GM12878 (cell line): ENCODE results near the gene PCLAF. TPM values are rescaled to one million over a fixed set of nuclear protein-coding genes. Genes with fewer than 3 reads are reported as not detected.

Experiments used
- ATAC-seq: fragments of 200-7000 bp; cut with Tn5 transposase; 3 replicates; pipeline ENCODE4 v1.9.1; 2020; ENCODE audit warnings: mild to moderate bottlenecking, moderate library complexity
- BruUV-seq: library from RNA; stranded (reverse); fragments of 400-500 nt; replicated peaks from 2 replicates; lab custom pipeline; 2021; lab: Mats Ljungman, UMichigan
- CTCF ChIA-PET: fragments of 300-600 bp; sonication (Branson Sonifier 250); formaldehyde crosslinking; extraction: SDS; loops from one replicate; lab custom pipeline; 2021; ENCODE audit warnings: inconsistent platforms; lab: Yijun Ruan, JAX
- POLR2A ChIA-PET: fragments of 350-600 bp; formaldehyde crosslinking; extraction: SDS; loops from one replicate; lab custom pipeline; 2021; ENCODE audit warnings: inconsistent platforms; lab: Charles Lee
- RAD21 ChIA-PET: fragments of 300-600 bp; sonication (Branson Sonifier 250); formaldehyde crosslinking; loops from one replicate; lab custom pipeline; 2023; ENCODE audit warnings: antibody characterized with exemption; ENCODE audit not compliant: unreplicated experiment; lab: Charles Lee
- SMC1A ChIA-PET: fragments of 300-600 bp; sonication (Branson Sonifier 250); formaldehyde crosslinking; loops from one replicate; lab custom pipeline; 2023; ENCODE audit not compliant: unreplicated experiment, uncharacterized antibody; lab: Charles Lee
- DNase-seq: peaks from one replicate; pipeline ENCODE4 v3.0.0-alpha.2; 2011; ENCODE audit warnings: low read depth, low spot score
- FAIRE-seq: peaks from 3 replicates; lab custom pipeline; 2011; peaks lifted over from hg19 to GRCh38; lab: Jason Lieb, UNC
- H2AFZ ChIP-seq: 2 replicates; pipeline ENCODE4 v1.6.0; 2011; ENCODE audit warnings: low read depth, low read length, control low read depth; ENCODE audit not compliant: control insufficient read depth
- H3K27ac ChIP-seq: 2 replicates; pipeline ENCODE4 v1.5.1; 2011; ENCODE audit warnings: control low read depth; ENCODE audit not compliant: control insufficient read depth, insufficient read depth
- H3K27me3 ChIP-seq, 2 experiments: replicated peaks in 1 of 2; 2 replicates each; pipeline versions ENCODE4 v1.6.0 to v1.6.1; 2011; ENCODE audit warnings: low read length in 1 of 2; ENCODE audit not compliant: control insufficient read depth in 2 of 2, insufficient read depth in 2 of 2
- H3K36me3 ChIP-seq, 2 experiments: 2 replicates each; pipeline ENCODE4 v1.5.1; 2011; ENCODE audit warnings: low read length in 1 of 2; ENCODE audit not compliant: control insufficient read depth in 2 of 2, insufficient read depth in 2 of 2
- H3K4me1 ChIP-seq: 2 replicates; pipeline ENCODE4 v1.6.1; 2011; ENCODE audit warnings: mild to moderate bottlenecking, low read length, moderate library complexity, mixed read lengths; ENCODE audit not compliant: control insufficient read depth, insufficient read depth
- H3K4me2 ChIP-seq: 2 replicates; pipeline ENCODE4 v1.6.0; 2011; ENCODE audit warnings: control low read depth; ENCODE audit not compliant: control insufficient read depth, insufficient read depth
- H3K4me3 ChIP-seq: fragments of 200-600 bp; sonication (generic); 2 replicates; pipeline ENCODE4 v1.5.1; 2016
- H3K79me2 ChIP-seq: 2 replicates; pipeline ENCODE4 v1.6.0; 2011; ENCODE audit warnings: low read length; ENCODE audit not compliant: control insufficient read depth, insufficient read depth
- H3K9ac ChIP-seq: 2 replicates; pipeline ENCODE4 v1.8.0; 2011; ENCODE audit warnings: low read length, control low read depth, mixed read lengths; ENCODE audit not compliant: control insufficient read depth, insufficient read depth
- H3K9me3 ChIP-seq: replicated peaks from 3 replicates; pipeline ENCODE4 v1.5.1; 2011; ENCODE audit warnings: mild to moderate bottlenecking, low read length; ENCODE audit not compliant: control insufficient read depth, insufficient read depth
- H4K20me1 ChIP-seq: 2 replicates; pipeline ENCODE4 v1.6.0; 2011; ENCODE audit not compliant: control insufficient read depth, insufficient read depth
- BACH1 ChIP-seq: fragments of 450-650 bp; IDR thresholded peaks from 2 replicates; pipeline ENCODE4 v1.6.1; 2017; ENCODE audit warnings: mild to moderate bottlenecking, borderline replicate concordance
- CREM ChIP-seq: IDR thresholded peaks from 2 replicates; pipeline ENCODE4 v1.6.1; 2014; ENCODE audit warnings: antibody characterized with exemption, low read depth
- EZH2 ChIP-seq: IDR thresholded peaks from 2 replicates; pipeline ENCODE4 v1.6.1; 2012; ENCODE audit warnings: low read depth, mild to moderate bottlenecking, control low read depth, inconsistent platforms, low read length, borderline replicate concordance; ENCODE audit not compliant: control insufficient read depth
- HDAC2 ChIP-seq: fragments of 200-600 bp; sonication (generic); IDR thresholded peaks from 2 replicates; pipeline ENCODE4 v1.6.1; 2017
- HDGF ChIP-seq: fragments of 450-650 bp; IDR thresholded peaks from 2 replicates; pipeline ENCODE4 v1.6.1; 2016; ENCODE audit warnings: antibody characterized with exemption
- MTA3 ChIP-seq: IDR thresholded peaks from 2 replicates; pipeline ENCODE4 v1.6.1; 2012; ENCODE audit warnings: low read length, inconsistent platforms, borderline replicate concordance
- NFYA ChIP-seq: IDR thresholded peaks from 2 replicates; pipeline ENCODE4 v1.6.1; 2011; ENCODE audit warnings: low read depth, mild to moderate bottlenecking, low read length, improper control_type of control experiment, borderline replicate concordance
- RB1 ChIP-seq: fragments of 450-650 bp; formaldehyde crosslinking; IDR thresholded peaks from 2 replicates; pipeline ENCODE4 v1.6.1; 2017; ENCODE audit warnings: mild to moderate bottlenecking, borderline replicate concordance
- SP1 ChIP-seq: IDR thresholded peaks from one replicate; pipeline ENCODE4 v1.6.1; 2011; ENCODE audit warnings: low read depth, low read length
- ZZZ3 ChIP-seq: IDR thresholded peaks from 2 replicates; pipeline ENCODE4 v1.6.1; 2011; ENCODE audit warnings: low read depth; ENCODE audit not compliant: control insufficient read depth, insufficient read length
- WGBS: methylation state at CpG from one replicate; pipeline ENCODE4 v1.1.6; 2016; ENCODE audit warnings: low lambda C conversion rate; ENCODE audit not compliant: insufficient replicate concordance, insufficient coverage; ENCODE audit errors: missing lambda C conversion rate; 5-methylcytosine and 5-hydroxymethylcytosine counted together
- in situ Hi-C: fragments of 300-500 bp; cut with MboI; formaldehyde crosslinking; loops from 9 replicates; pipeline ENCODE4 v1.14.3; 2018; ENCODE audit warnings: mixed read lengths
- intact Hi-C: fragments of 100-400 bp; cut with micrococcal nuclease; formaldehyde crosslinking; loops from one replicate; pipeline ENCODE4 v1.14.2; 2022; ENCODE audit not compliant: unreplicated experiment
- polyA plus RNA-seq, 11 experiments: library from polyadenylated mRNA; depleted of rRNA in 4 of 11; unstranded in 6 of 11; stranded (reverse) in 5 of 11; fragments of >200 nt; fragmentation: Nextera tagmentation in 4 of 11; fragmentation: Illumina TruSeq in 1 of 11; extraction: Ambion mirVana in 4 of 11; extraction: Trizol in 1 of 11; gene quantifications; 1 replicate in 1 of 11; 2 replicates in 10 of 11; pipeline versions ENCODE4 v1.2.1 to v1.2.3, GENCODE V29; 2011 to 2016; ENCODE audit warnings: inconsistent platforms in 2 of 11, missing spikeins in 2 of 11, low read depth in 1 of 11
- total RNA-seq, 4 experiments: library from RNA; depleted of rRNA in 3 of 4; stranded (reverse); fragments of >200 nt in 3 of 4; fragmentation: Illumina TruSeq in 1 of 4; extraction: Trizol in 1 of 4; gene quantifications; 2 replicates each; pipeline versions ENCODE4 v1.2.1 to v1.2.3, GENCODE V29; 2013 to 2021
- TF ChIP-seq, protein P1 (sequence below): fragments of 450-650 bp; conservative IDR thresholded peaks from 2 replicates; pipeline ENCODE4 v1.6.1; 2017; ENCODE audit warnings: mild to moderate bottlenecking, moderate library complexity
- TF ChIP-seq, protein P2 (sequence below): IDR thresholded peaks from 2 replicates; pipeline ENCODE4 v1.6.1; 2011; ENCODE audit warnings: low read depth, mild to moderate bottlenecking, low read length, moderate library complexity, borderline replicate concordance; ENCODE audit errors: extremely low read depth
- TF ChIP-seq, protein P3 (sequence below): fragments of 450-650 bp; formaldehyde crosslinking; IDR thresholded peaks from 2 replicates; pipeline ENCODE4 v1.5.0; 2022; ENCODE audit warnings: mild to moderate bottlenecking, missing genetic modification characterization

PCLAF gene
- total and polyA plus RNA-seq, 10 of the 15 experiments (the other 5 are each of a cell fraction or from before 2014, with no cell fraction given), result 79.0 to 627 (median 343) TPM

DNA sequence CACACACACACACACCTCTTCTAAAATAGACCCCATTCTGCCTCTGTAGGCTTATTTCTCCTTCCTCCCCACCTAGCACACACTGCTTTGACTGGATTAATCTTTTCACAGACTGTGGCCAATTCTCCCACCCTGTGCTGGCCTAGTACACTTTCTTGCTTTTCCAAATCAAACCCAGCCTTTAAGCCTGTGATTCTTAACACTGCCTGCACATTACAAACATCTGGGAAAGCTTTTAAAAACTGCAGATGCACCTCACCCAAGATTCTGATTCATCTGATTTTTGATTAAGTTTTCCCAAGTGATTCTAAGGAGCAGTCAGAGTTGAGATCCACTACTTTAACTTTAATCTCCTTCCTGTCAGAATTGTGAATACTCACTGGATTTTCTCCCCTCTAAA lies 38.0 kb downstream of the PCLAF start:
- Histone ChIP-seq H2AFZ (no peak overlapping the region), H3K9me3 (no peaks in the 10 kb centered on the region), H3K4me2 (no peak overlapping the region), H3K27ac (no peak overlapping the region), H4K20me1 (no peaks in the 10 kb centered on the region; the same call in 1 of the 2 replicates), H3K4me3 (no peak overlapping the region), H3K9ac (no peak overlapping the region), H3K27me3 (no peaks in the 10 kb centered on the region), H3K36me3 (no peaks in the 10 kb centered on the region; a peak in 3 of 4 replicates), H3K79me2 (peaks cover 8% of the 10 kb centered on the region), H3K4me1 (no peaks in the 10 kb centered on the region)
- DNase-seq, result no peak
- CTCF ChIA-PET, result no interaction called here
- SMC1A ChIA-PET, result interaction anchor here (0.6 kb wide), 1 partner anchor 26 kb away, joined by 3 read pairs; no protein-coding TSS in a partner anchor
- POLR2A ChIA-PET, result no interaction called here
- FAIRE-seq, result no peak
- RAD21 ChIA-PET, result interaction anchor here (0.7 kb wide), 1 partner anchor 35 kb away, joined by 4 read pairs; no protein-coding TSS in a partner anchor
- no peak for ATAC-seq
- TF ChIP-seq EZH2, result no peak
- TF ChIP-seq RB1, result no peak
- in situ Hi-C loops (no loop called here), intact Hi-C loops (no loop called here)
- no TSS peak for BruUV-seq

DNA sequence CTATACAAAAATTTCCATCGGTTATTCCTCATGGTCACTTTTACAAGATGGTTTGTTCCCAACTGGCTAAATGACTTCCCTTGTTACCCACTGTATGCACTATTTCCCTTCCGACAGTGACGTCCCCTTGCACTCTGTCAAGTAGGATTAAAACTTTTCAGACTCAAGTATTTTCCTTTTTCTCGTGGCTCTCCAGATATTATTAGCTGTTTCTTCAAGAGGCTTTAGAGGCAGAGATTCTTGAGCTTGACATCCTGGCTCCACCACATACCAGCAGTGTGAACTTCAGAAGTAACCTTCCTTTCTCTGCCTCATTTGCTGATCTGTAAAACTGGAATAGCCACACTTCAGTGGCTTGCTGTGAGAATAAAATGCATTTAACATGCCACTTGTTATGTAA lies 39.3 kb downstream of the PCLAF start:
- FAIRE-seq, result no peak
- TF ChIP-seq, protein P1, sequence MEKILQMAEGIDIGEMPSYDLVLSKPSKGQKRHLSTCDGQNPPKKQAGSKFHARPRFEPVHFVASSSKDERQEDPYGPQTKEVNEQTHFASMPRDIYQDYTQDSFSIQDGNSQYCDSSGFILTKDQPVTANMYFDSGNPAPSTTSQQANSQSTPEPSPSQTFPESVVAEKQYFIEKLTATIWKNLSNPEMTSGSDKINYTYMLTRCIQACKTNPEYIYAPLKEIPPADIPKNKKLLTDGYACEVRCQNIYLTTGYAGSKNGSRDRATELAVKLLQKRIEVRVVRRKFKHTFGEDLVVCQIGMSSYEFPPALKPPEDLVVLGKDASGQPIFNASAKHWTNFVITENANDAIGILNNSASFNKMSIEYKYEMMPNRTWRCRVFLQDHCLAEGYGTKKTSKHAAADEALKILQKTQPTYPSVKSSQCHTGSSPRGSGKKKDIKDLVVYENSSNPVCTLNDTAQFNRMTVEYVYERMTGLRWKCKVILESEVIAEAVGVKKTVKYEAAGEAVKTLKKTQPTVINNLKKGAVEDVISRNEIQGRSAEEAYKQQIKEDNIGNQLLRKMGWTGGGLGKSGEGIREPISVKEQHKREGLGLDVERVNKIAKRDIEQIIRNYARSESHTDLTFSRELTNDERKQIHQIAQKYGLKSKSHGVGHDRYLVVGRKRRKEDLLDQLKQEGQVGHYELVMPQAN, result no peak
- no peak for TF ChIP-seq SP1
- TF ChIP-seq, protein P2, sequence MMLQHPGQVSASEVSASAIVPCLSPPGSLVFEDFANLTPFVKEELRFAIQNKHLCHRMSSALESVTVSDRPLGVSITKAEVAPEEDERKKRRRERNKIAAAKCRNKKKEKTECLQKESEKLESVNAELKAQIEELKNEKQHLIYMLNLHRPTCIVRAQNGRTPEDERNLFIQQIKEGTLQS, result no peak
- TF ChIP-seq, protein P3, sequence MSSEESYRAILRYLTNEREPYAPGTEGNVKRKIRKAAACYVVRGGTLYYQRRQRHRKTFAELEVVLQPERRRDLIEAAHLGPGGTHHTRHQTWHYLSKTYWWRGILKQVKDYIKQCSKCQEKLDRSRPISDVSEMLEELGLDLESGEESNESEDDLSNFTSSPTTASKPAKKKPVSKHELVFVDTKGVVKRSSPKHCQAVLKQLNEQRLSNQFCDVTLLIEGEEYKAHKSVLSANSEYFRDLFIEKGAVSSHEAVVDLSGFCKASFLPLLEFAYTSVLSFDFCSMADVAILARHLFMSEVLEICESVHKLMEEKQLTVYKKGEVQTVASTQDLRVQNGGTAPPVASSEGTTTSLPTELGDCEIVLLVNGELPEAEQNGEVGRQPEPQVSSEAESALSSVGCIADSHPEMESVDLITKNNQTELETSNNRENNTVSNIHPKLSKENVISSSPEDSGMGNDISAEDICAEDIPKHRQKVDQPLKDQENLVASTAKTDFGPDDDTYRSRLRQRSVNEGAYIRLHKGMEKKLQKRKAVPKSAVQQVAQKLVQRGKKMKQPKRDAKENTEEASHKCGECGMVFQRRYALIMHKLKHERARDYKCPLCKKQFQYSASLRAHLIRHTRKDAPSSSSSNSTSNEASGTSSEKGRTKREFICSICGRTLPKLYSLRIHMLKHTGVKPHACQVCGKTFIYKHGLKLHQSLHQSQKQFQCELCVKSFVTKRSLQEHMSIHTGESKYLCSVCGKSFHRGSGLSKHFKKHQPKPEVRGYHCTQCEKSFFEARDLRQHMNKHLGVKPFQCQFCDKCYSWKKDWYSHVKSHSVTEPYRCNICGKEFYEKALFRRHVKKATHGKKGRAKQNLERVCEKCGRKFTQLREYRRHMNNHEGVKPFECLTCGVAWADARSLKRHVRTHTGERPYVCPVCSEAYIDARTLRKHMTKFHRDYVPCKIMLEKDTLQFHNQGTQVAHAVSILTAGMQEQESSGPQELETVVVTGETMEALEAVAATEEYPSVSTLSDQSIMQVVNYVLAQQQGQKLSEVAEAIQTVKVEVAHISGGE, result no peak
- TF ChIP-seq HDGF, result no peak
- TF ChIP-seq BACH1, result no peak
- no peak for TF ChIP-seq NFYA
- TF ChIP-seq ZZZ3, result no peak
- TF ChIP-seq CREM, result no peak
- no peak for TF ChIP-seq MTA3
- TF ChIP-seq HDAC2, result no peak

More for the DNA sequence above, 39.3 kb downstream of the PCLAF start:
- Histone ChIP-seq H3K27me3 (no peaks in the 10 kb centered on the region), H3K79me2 (peaks cover 8% of the 10 kb centered on the region), H3K4me2 (no peak overlapping the region), H2AFZ (no peak overlapping the region), H3K27ac (no peak overlapping the region), H3K4me3 (no peak overlapping the region), H3K9me3 (no peaks in the 10 kb centered on the region), H3K9ac (no peak overlapping the region), H4K20me1 (no peaks in the 10 kb centered on the region), H3K4me1 (no peaks in the 10 kb centered on the region), H3K36me3 (no peaks in the 10 kb centered on the region; a peak in 3 of 4 replicates)
- ChIA-PET RAD21 (no interaction called here), POLR2A (interaction anchor here (0.5 to 0.6 kb wide), 2 partner anchors 124 to 191 kb away, joined by 6 to 7 read pairs; partner anchors contain the start of gene SNX22), CTCF (no interaction called here), SMC1A (interaction anchor here (1.1 kb wide), 1 partner anchor 32 kb away, joined by 3 read pairs; no protein-coding TSS in a partner anchor)
- intact Hi-C loops (no loop called here), in situ Hi-C loops (no loop called here)
- ATAC-seq (no peak), DNase-seq (no peak)
- 98% methylated on average over 4 of the region's 4 CpGs for WGBS
- no TSS peak for BruUV-seq
